Bladder microvascular endothelial cell (primary cell): ENCODE data around the gene SERPINH1. TPM values are rescaled to one million over a fixed set of nuclear protein-coding genes. Genes with fewer than 3 reads are reported as not detected.

Source experiments
- total RNA-seq: library from RNA; depleted of rRNA; stranded (reverse); fragments of >200 nt; gene quantifications from 2 replicates; pipeline ENCODE4 v1.2.3, GENCODE V29; 2014

Gene SERPINH1
- total RNA-seq = 285 and 589 TPM in 2 replicates

DNA sequence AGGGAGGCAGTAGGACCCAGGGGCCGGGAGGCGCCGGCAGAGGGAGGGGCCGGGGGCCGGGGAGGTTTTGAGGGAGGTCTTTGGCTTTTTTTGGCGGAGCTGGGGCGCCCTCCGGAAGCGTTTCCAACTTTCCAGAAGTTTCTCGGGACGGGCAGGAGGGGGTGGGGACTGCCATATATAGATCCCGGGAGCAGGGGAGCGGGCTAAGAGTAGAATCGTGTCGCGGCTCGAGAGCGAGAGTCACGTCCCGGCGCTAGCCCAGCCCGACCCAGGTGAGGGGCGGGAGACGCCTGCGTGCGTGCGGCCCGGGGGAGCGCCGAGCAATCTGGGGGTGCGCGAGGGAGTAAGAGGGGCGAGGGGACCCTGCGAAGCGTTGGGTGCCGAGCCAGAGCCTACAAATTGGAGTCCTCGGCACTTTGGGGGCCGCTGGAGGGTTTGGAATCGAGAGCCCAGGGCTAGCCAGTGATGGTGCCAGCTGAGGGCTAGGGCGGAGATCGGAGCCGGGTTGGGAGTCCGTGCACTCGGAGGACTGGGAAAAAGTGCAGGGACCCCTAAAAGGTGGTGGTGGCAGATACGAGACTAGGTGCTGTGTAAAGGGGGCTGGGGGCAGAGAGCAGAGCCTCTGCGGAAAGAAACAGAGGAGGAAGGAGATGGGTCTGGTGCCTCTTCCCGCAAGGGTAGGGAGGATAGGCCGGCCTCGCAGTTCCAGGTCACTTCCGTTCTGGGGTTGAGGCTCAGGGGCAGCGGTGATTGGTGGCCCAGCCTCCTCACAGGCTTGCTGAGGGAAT lies at the start of gene SERPINH1:
SERPINH1 (plus strand) TSS at position 206 of the 788 bp plus-strand sequence. CDS start 4,097 bp downstream, outside the sequence.

DNA sequence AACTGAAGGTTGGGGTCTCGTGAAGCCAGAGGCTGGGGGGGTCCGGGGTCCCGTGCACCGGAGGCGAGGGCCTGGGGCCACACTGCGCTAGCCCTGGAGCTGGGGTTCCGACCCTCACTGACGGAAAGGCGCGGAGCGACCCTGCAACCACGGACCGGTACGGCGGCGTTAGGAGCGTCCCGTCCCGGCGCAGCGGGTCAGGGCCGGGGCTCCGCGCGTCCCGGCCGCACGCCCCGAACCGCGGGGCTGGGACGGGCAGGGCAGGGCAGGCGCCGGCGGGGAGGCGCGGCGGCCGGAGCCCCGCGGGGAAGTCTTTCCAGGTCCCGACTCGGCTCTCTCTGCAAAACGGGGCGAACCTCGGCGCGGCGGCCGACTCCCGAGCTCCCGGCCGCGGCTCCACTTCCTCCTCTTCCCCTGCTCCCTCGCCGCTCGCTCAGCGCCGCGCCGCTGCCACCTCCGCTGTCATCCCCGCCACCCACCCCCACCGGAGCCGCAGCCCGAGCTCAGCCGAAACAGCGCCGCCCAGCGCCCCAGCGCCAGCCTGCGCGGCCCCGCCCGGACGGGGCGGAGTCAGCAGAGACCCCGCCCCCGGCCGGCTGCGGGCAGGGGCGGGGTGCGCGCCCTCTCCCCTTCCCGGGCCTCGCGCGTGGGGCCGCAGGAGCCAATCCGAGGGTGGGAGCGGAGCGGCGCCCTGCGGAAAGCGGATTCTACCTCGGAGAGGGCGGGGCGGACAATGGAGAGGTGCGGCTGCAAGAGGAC lies 36.4 kb upstream of the SERPINH1 start, which contains the start of gene GDPD5:
GDPD5 (minus strand) TSS at position 509 of the 759 bp plus-strand sequence. CDS start 48,206 bp downstream, outside the sequence.

Other genes with a start within 250 kb of the SERPINH1 start
- gene ARRB1, start 210.6 kb upstream of the SERPINH1 start, total RNA-seq = 116 and 301 TPM in 2 replicates
- gene RPS3, start 162.7 kb upstream of the SERPINH1 start, total RNA-seq = 2,122 and 2,321 TPM in 2 replicates
- gene KLHL35, start 129.1 kb upstream of the SERPINH1 start, total RNA-seq = 1.5 and 1.6 TPM in 2 replicates
- gene GDPD5, start 36.3 kb upstream of the SERPINH1 start, total RNA-seq = 9.6 and 22.6 TPM in 2 replicates
- 0.06 and 0.32 TPM in 2 replicates for gene MAP6, start 106.8 kb downstream of the SERPINH1 start, total RNA-seq
- gene MOGAT2, start 155.6 kb downstream of the SERPINH1 start, total RNA-seq = not detected in 2 replicates
- gene DGAT2, start 206.5 kb downstream of the SERPINH1 start, total RNA-seq = 0.65 and 2.9 TPM in 2 replicates